GM23338 (cell line): Measurements from ENCODE around the gene NEB. TPM values are rescaled to one million over a fixed set of nuclear protein-coding genes. Genes with fewer than 3 reads are reported as not detected.

Experiments used
- ATAC-seq: fragments of 200-7000 bp; cut with Tn5 transposase; 3 replicates; pipeline ENCODE4 v1.9.1; 2020
- DNase-seq: peaks from one replicate; pipeline ENCODE4 v3.0.0-alpha.2; 2015; ENCODE audit warnings: low spot score
- H2AFZ ChIP-seq: fragments of 200-600 bp; sonication (generic); 2 replicates; pipeline ENCODE4 v1.8.0; 2016; ENCODE audit warnings: antibody characterized with exemption, mild to moderate bottlenecking, moderate library complexity
- H3F3A ChIP-seq: fragments of 200-600 bp; sonication (generic); replicated peaks from 2 replicates; pipeline ENCODE4 v1.8.0; 2017; ENCODE audit warnings: antibody characterized with exemption, mixed run types, low read depth
- H3K27ac ChIP-seq: fragments of 200-600 bp; sonication (generic); 2 replicates; pipeline ENCODE4 v1.6.1; 2016; ENCODE audit warnings: low read depth
- H3K27me3 ChIP-seq: fragments of 200-600 bp; sonication (generic); 2 replicates; pipeline ENCODE4 v1.8.0; 2016; ENCODE audit warnings: mild to moderate bottlenecking, mixed run types, moderate library complexity; ENCODE audit not compliant: insufficient read depth
- H3K36me3 ChIP-seq: fragments of 200-600 bp; sonication (generic); 2 replicates; pipeline ENCODE4 v1.8.0; 2016; ENCODE audit warnings: mild to moderate bottlenecking; ENCODE audit not compliant: insufficient read depth
- H3K4me1 ChIP-seq: fragments of 200-600 bp; sonication (generic); 2 replicates; pipeline ENCODE4 v1.8.0; 2016; ENCODE audit warnings: mild to moderate bottlenecking, moderate library complexity; ENCODE audit not compliant: insufficient read depth
- H3K4me2 ChIP-seq: fragments of 200-600 bp; sonication (generic); 2 replicates; pipeline ENCODE4 v1.7.1; 2017; ENCODE audit warnings: mixed run types
- H3K4me3 ChIP-seq: fragments of 200-600 bp; sonication (generic); 2 replicates; pipeline ENCODE4 v1.6.1; 2016; ENCODE audit warnings: mixed run types
- H3K79me2 ChIP-seq: fragments of 200-600 bp; sonication (generic); replicated peaks from 2 replicates; pipeline ENCODE4 v1.8.0; 2017; ENCODE audit warnings: mild to moderate bottlenecking; ENCODE audit not compliant: insufficient read depth
- H3K9me2 ChIP-seq: fragments of 200-600 bp; sonication (generic); 2 replicates; pipeline ENCODE4 v1.8.0; 2017; ENCODE audit not compliant: insufficient read depth
- H4K20me1 ChIP-seq: fragments of 200-600 bp; sonication (generic); replicated peaks from 2 replicates; pipeline ENCODE4 v1.8.0; 2017; ENCODE audit warnings: mild to moderate bottlenecking; ENCODE audit not compliant: insufficient read depth
- H3K27ac Mint-ChIP-seq: 2 replicates; pipeline ENCODE4 v1.8.0; 2020; ENCODE audit warnings: inconsistent platforms, mild to moderate bottlenecking, moderate library complexity, mixed read lengths
- H3K27me3 Mint-ChIP-seq: 3 replicates; pipeline ENCODE4 v1.8.0; 2022; ENCODE audit warnings: low read depth, mild to moderate bottlenecking, moderate library complexity, mixed read lengths, inconsistent platforms; ENCODE audit not compliant: insufficient read depth, poor library complexity
- H3K36me3 Mint-ChIP-seq: 3 replicates; pipeline ENCODE4 v1.8.0; 2021; ENCODE audit warnings: low read depth, mild to moderate bottlenecking, inconsistent platforms, moderate library complexity, mixed read lengths
- H3K4me1 Mint-ChIP-seq: 3 replicates; pipeline ENCODE4 v1.8.0; 2020; ENCODE audit warnings: mild to moderate bottlenecking, inconsistent platforms, mixed read lengths
- H3K4me3 Mint-ChIP-seq: 3 replicates; pipeline ENCODE4 v1.8.0; 2021; ENCODE audit warnings: moderate library complexity, mild to moderate bottlenecking, inconsistent platforms, mixed read lengths
- H3K9me3 Mint-ChIP-seq: 3 replicates; pipeline ENCODE4 v1.8.0; 2020; ENCODE audit warnings: moderate library complexity, mild to moderate bottlenecking, inconsistent platforms, mixed read lengths
- CREB1 ChIP-seq: fragments of 250-450 bp; sonication (Bioruptor Pico); IDR thresholded peaks from 2 replicates; pipeline ENCODE4 v1.5.0; 2020; ENCODE audit warnings: low read depth, mild to moderate bottlenecking, moderate library complexity
- CTCF ChIP-seq, 2 experiments: fragments of 200-600 bp in 1 of 2; sonication (generic) in 1 of 2; conservative IDR thresholded peaks; 2 replicates each; pipeline versions ENCODE4 v1.5.1 to v1.6.1; 2016 to 2017; ENCODE audit warnings: antibody characterized with exemption in 2 of 2, low read depth in 2 of 2, mild to moderate bottlenecking in 2 of 2, moderate library complexity in 1 of 2
- ETS1 ChIP-seq: IDR thresholded peaks from 2 replicates; pipeline ENCODE4 v1.6.1; 2016; ENCODE audit warnings: antibody characterized with exemption
- EZH2 ChIP-seq: fragments of 200-600 bp; sonication (generic); IDR thresholded peaks from one replicate; pipeline ENCODE4 v1.8.0; 2017; ENCODE audit warnings: antibody characterized with exemption, mild to moderate bottlenecking, low read depth; ENCODE audit not compliant: unreplicated experiment
- EZH2phosphoT487 ChIP-seq: fragments of 200-600 bp; sonication (generic); IDR thresholded peaks from one replicate; pipeline ENCODE4 v1.8.1; 2018; ENCODE audit warnings: antibody characterized with exemption; ENCODE audit not compliant: unreplicated experiment
- JUNB ChIP-seq: IDR thresholded peaks from one replicate; pipeline ENCODE4 v1.6.1; 2016; ENCODE audit warnings: antibody characterized with exemption; ENCODE audit not compliant: unreplicated experiment
- NANOG ChIP-seq: IDR thresholded peaks from 2 replicates; pipeline ENCODE4 v1.6.1; 2016; ENCODE audit warnings: antibody characterized with exemption, borderline replicate concordance
- POLR2AphosphoS5 ChIP-seq: IDR thresholded peaks from 2 replicates; pipeline ENCODE4 v1.6.1; 2016; ENCODE audit warnings: antibody characterized with exemption, low read depth
- REST ChIP-seq: IDR thresholded peaks from one replicate; pipeline ENCODE4 v1.6.1; 2018; ENCODE audit warnings: antibody characterized with exemption; ENCODE audit not compliant: unreplicated experiment
- STAT1 ChIP-seq: IDR thresholded peaks from one replicate; pipeline ENCODE4 v1.6.1; 2016; ENCODE audit warnings: antibody characterized with exemption; ENCODE audit not compliant: unreplicated experiment
- ZNF114 ChIP-seq: fragments of 250-450 bp; sonication (Bioruptor Pico); IDR thresholded peaks from 2 replicates; pipeline ENCODE4 v1.5.0; 2020; ENCODE audit warnings: mild to moderate bottlenecking, moderate library complexity
- ZNF331 ChIP-seq: fragments of 250-450 bp; sonication (Bioruptor Pico); IDR thresholded peaks from 2 replicates; pipeline ENCODE4 v1.5.0; 2020; ENCODE audit warnings: low read depth, mild to moderate bottlenecking, moderate library complexity
- polyA plus RNA-seq: library from polyadenylated mRNA; unstranded; fragments of >200 nt; fragmentation: Nextera tagmentation; extraction: Ambion mirVana; gene quantifications from 2 replicates; pipeline ENCODE4 v1.2.1, GENCODE V29; 2016
- total RNA-seq: library from RNA; depleted of rRNA; stranded (reverse); fragments of >200 nt; shearing (Covaris generic); gene quantifications from 2 replicates; pipeline ENCODE4 v1.2.3, GENCODE V29; 2014

The NEB gene
- total and polyA plus RNA-seq, 2 experiments from 2014 or later: 6.2 to 13.7 TPM

- TF ChIP-seq CREB1 (CRISPR knock-in tag) (no peak), CTCF (conservative IDR thresholded peaks at IDR 0.05; ENCODE audit: low read depth in 2 of 2) (no peak)
These were observed 182.7 kb downstream of the NEB start (continued) for GRCh38 chr2:151551556-151551955.

- no peak overlapping the region for H3K4me2 ChIP-seq
- Mint-ChIP-seq H3K36me3 (no peaks in the 10 kb centered on the region), H3K4me3 (no peak overlapping the region), H3K27ac (no peak overlapping the region), H3K9me3 (no peaks in the 10 kb centered on the region), H3K27me3 (no peaks in the 10 kb centered on the region), H3K4me1 (peaks cover 12% of the 10 kb centered on the region; the same call in 2 of the 3 replicates)
- no peaks in the 10 kb centered on the region for H3K36me3 ChIP-seq
- no peak overlapping the region for H3K27ac ChIP-seq
- H3K4me3 ChIP-seq: no peak overlapping the region
- no peaks in the 10 kb centered on the region; the same call in 1 of the 2 replicates for H3K4me1 ChIP-seq
- no peak overlapping the region for H2AFZ ChIP-seq
- H3F3A ChIP-seq: no peaks in the 10 kb centered on the region; the same call in 1 of the 2 replicates
- no peaks in the 10 kb centered on the region for H3K27me3 ChIP-seq
- H3K79me2 ChIP-seq: no peaks in the 10 kb centered on the region
- ATAC-seq (no peak), DNase-seq (no peak)
- no peaks in the 10 kb centered on the region for H4K20me1 ChIP-seq
- peaks cover 3% of the 10 kb centered on the region; the same call in 1 of the 2 replicates for H3K9me2 ChIP-seq
- no peak for TF ChIP-seq CREB1 (CRISPR knock-in tag)
- TF ChIP-seq CTCF (conservative IDR thresholded peaks at IDR 0.05; ENCODE audit: low read depth in 2 of 2): no peak
- no peak for TF ChIP-seq ETS1
- no peak for TF ChIP-seq REST
- TF ChIP-seq STAT1: no peak
- no peak for TF ChIP-seq ZNF331
- no peak for TF ChIP-seq POLR2AphosphoS5
- no peak for TF ChIP-seq NANOG
- no peak for TF ChIP-seq ZNF114 (CRISPR knock-in tag)
- no peak for TF ChIP-seq JUNB
- TF ChIP-seq EZH2: no peak
- TF ChIP-seq EZH2phosphoT487: no peak
These were observed 185.1 kb downstream of the NEB start for GRCh38 chr2:151549191-151549590.
